DMS53 treated with DMSO at 0.1 percent for 48 hours (cell line): Measurements from ENCODE around the gene RANBP10.

ENCODE experiments used
- DNase-seq: peaks from one replicate; lab custom pipeline; 2025; ENCODE audit not compliant: unreplicated experiment; lab: John Stamatoyannopoulos, UW

RANBP10 gene

GRCh38 chr16:67679935-67680897 is 126.1 kb downstream of the RANBP10 start:
- no peak for DNase-seq

DNA sequence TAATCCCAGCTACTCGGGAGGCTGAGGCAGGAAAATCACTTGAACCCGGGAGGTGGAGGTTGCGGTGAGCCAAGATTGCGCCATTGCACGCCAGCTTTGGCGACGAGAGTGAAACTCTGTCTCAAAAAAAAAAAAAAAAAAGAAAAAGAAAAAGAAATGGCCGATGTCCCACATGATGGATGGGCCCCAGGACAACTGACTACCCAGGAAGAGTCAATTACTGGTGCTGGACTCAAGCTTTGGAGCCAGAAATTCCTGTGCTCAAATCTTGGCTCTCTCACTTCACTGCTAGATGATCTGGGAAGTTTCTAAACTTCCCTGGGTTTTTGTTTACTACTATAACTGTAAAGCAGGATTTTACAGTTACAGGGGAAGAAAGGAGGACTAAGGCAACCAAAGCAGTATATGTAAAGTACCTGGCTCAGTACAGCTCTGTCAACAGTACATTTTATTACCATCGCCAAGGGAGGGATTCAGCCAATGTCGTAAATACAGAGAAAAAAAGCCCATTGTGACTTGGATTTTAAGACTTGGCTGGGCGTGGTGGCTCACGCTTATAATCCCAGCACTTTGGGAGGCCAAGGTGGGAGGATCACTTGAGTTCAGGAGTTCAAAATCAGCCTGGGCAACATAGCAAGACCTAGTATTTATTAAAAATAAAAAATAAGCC is 127.9 kb downstream of the RANBP10 start:
- no peak for DNase-seq

- no peak for DNase-seq
Observed at GRCh38 chr16:67677712-67678111, 128.6 kb downstream of the RANBP10 start.

DNA sequence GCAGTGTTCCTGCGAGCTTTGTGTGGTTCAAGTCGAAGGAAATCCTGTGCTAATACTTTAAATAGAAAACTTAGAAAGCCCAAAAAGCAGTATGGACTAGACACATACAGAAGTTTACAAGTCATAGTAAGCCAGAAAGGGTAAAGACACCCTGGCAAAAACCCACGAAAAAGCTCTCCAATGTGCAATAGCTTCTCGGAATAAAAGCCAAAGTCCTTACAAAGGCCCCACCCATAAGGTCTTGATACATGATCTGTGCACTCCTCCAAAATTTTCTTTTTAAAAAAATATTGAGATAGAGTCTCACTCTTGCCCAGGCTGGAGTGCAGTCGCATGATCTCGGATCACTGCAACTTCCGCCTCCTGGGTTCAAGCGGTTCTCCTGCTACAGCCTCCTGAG is 129.4 kb downstream of the RANBP10 start:
- DNase-seq, result no peak

- no peak for DNase-seq
Observed at GRCh38 chr16:67676516-67676915, 129.8 kb downstream of the RANBP10 start.

- no peak for DNase-seq
Observed at GRCh38 chr16:67675999-67676398, 130.4 kb downstream of the RANBP10 start.

DNA sequence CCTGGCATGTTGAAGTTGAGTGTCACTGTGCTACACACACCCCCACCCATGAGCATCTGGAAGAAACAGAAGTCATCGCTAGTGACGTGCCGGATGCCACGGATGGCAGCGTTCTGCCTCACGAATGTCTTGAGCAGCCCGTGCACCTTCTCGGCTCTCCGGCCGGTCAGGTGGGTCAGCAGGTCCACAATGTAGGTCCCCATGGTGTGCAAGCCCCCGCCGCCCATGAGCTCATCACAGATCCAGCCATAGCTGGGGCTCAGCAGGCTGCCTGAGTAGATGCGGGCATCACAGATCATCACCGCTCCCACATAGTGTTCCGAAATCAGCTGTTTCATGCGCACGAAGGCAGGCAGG is 130.8 kb downstream of the RANBP10 start:
- DNase-seq, result no peak

DNA sequence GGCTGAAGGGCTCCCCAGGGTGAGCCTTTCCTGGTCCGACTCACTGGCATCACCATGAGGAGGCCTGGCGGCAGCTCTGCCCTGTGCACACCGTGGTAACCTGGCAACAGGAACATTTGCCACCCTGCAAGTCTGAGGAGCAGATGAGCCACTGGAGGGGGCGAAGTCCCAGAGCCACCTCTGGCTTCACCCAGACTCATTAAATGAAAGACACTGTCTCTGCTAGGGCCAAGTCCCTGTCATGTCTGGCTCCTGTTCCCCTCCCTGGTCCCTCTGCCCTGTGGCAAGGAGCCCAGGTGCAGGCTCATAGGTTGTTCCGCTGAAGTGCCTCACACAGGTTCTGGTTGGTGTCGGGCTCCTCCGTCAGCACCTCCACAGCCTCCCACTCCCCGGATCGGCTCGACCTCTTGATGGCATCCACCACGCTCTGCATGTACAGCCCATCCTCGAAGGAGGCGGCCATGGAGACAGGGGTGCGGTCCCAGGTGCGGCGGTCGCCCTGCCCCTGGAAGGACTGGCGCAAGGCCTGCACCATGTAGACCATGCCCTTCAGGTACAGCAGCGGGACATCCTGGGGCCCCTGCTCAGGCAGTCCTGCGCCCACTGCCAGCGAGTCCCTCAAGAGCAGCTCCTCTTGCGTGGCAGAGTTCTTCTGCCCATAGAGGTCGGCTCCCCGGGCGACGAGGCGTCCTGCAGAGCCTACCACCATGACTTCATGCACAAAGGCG is 131.3 kb downstream of the RANBP10 start:
- no peak for DNase-seq

GRCh38 chr16:67673712-67674580 is 132.4 kb downstream of the RANBP10 start:
- peak; percentile 21 for DNase-seq
